ENCODE measurements around the gene CP.

GRCh38 chr3:149217347-149217746, 4.3 kb downstream of the CP start:
- TF ChIP-seq CTCF (IDR thresholded peaks at IDR 0.05), result no peak
- no peak for TF ChIP-seq POLR2A (IDR thresholded peaks at IDR 0.05)

Measured in upper lobe of left lung (tissue), 4 donors.